Keratinocyte (primary cell): ENCODE measurements around the gene NRF1. TPM values are rescaled to one million over a fixed set of nuclear protein-coding genes. Genes with fewer than 3 reads are reported as not detected.

Experiments
- DNase-seq: peaks from one replicate; pipeline ENCODE4 v3.0.0-alpha.2; 2011; ENCODE audit warnings: low read depth, missing footprints, low spot score
- FAIRE-seq: peaks from 2 replicates; lab custom pipeline; 2011; peaks lifted over from hg19 to GRCh38; lab: Jason Lieb, UNC
- H2AFZ ChIP-seq: 2 replicates; pipeline ENCODE4 v1.6.0; 2012; ENCODE audit warnings: low read length, control low read depth, inconsistent platforms; ENCODE audit not compliant: control insufficient read depth
- H3K27ac ChIP-seq: 2 replicates; pipeline ENCODE4 v1.5.1; 2011; ENCODE audit warnings: low read length; ENCODE audit not compliant: control insufficient read depth, insufficient read depth
- H3K27me3 ChIP-seq: 3 replicates; pipeline ENCODE4 v1.6.0; 2011; ENCODE audit warnings: low read length; ENCODE audit not compliant: control insufficient read depth, insufficient read depth; ENCODE audit errors: extremely low read depth
- H3K36me3 ChIP-seq, 2 experiments: 2 replicates in 1 of 2; 3 replicates in 1 of 2; pipeline ENCODE4 v1.5.1; 2011; ENCODE audit warnings: low read length in 2 of 2, mild to moderate bottlenecking in 1 of 2; ENCODE audit not compliant: control insufficient read depth in 2 of 2, insufficient read depth in 2 of 2; ENCODE audit errors: extremely low read depth in 1 of 2
- H3K4me1 ChIP-seq: 3 replicates; pipeline ENCODE4 v1.5.1; 2011; ENCODE audit warnings: low read length; ENCODE audit not compliant: control insufficient read depth, insufficient read depth; ENCODE audit errors: extremely low read depth
- H3K4me2 ChIP-seq: 3 replicates; pipeline ENCODE4 v1.6.0; 2011; ENCODE audit warnings: low read depth, low read length; ENCODE audit not compliant: control insufficient read depth, insufficient read depth; ENCODE audit errors: extremely low read depth
- H3K4me3 ChIP-seq, 3 experiments: fragments of 200-600 bp in 1 of 3; sonication (generic) in 1 of 3; 2 replicates in 2 of 3; 3 replicates in 1 of 3; pipeline ENCODE4 v1.5.1; 2011 to 2016; ENCODE audit warnings: low read length in 3 of 3, mild to moderate bottlenecking in 3 of 3, control low read depth in 2 of 3, inconsistent platforms in 1 of 3, low read depth in 1 of 3, mixed read lengths in 1 of 3, mixed run types in 1 of 3, moderate library complexity in 1 of 3; ENCODE audit not compliant: control insufficient read depth in 2 of 3, insufficient read depth in 2 of 3; ENCODE audit errors: extremely low read depth in 1 of 3
- H3K79me2 ChIP-seq: 2 replicates; pipeline ENCODE4 v1.6.0; 2012; ENCODE audit warnings: low read length; ENCODE audit not compliant: control insufficient read depth, insufficient read depth
- H3K9ac ChIP-seq: 3 replicates; pipeline ENCODE4 v1.6.0; 2011; ENCODE audit warnings: low read length; ENCODE audit not compliant: control insufficient read depth, insufficient read depth; ENCODE audit errors: extremely low read depth
- H3K9me1 ChIP-seq: 3 replicates; pipeline ENCODE4 v1.6.0; 2011; ENCODE audit warnings: low read length; ENCODE audit not compliant: control insufficient read depth, insufficient read depth; ENCODE audit errors: extremely low read depth
- H3K9me3 ChIP-seq: 2 replicates; pipeline ENCODE4 v1.5.1; 2012; ENCODE audit warnings: low read depth, low read length; ENCODE audit not compliant: control insufficient read depth
- H4K20me1 ChIP-seq: 3 replicates; pipeline ENCODE4 v1.6.0; 2011; ENCODE audit warnings: low read length; ENCODE audit not compliant: control insufficient read depth, insufficient read depth; ENCODE audit errors: extremely low read depth
- CTCF ChIP-seq, 3 experiments: IDR thresholded peaks in 1 of 3; conservative IDR thresholded peaks in 1 of 3; optimal IDR thresholded peaks in 1 of 3; 2 replicates in 2 of 3; 3 replicates in 1 of 3; pipeline versions ENCODE3 to v1.5.1; 2011; ENCODE audit warnings: low read length in 3 of 3, mild to moderate bottlenecking in 3 of 3, moderate library complexity in 2 of 3, control low read depth in 1 of 3, inconsistent platforms in 1 of 3; ENCODE audit not compliant: insufficient read depth in 2 of 3; ENCODE audit errors: extremely low read depth in 1 of 3
- EZH2 ChIP-seq: IDR thresholded peaks from one replicate; pipeline ENCODE4 v1.6.1; 2012; ENCODE audit warnings: inconsistent platforms, mild to moderate bottlenecking, low read length, moderate library complexity
- dilution Hi-C: fragments of 300-500 bp; cut with MboI; formaldehyde crosslinking; loops from one replicate; pipeline ENCODE4 v1.7.0; 2020; ENCODE audit warnings: low sequenced_read_pairs; ENCODE audit not compliant: extremely low pct_ligation_motif_present
- polyA plus RNA-seq, 5 experiments: library from polyadenylated mRNA; depleted of rRNA in 3 of 5; stranded (reverse) in 3 of 5; stranded (forward) in 1 of 5; unstranded in 1 of 5; fragments of >200 nt; gene quantifications; 1 replicate in 1 of 5; 2 replicates in 3 of 5; 3 replicates in 1 of 5; pipeline versions ENCODE4 v1.2.1 to v1.2.3, GENCODE V29; 2011 to 2012; ENCODE audit warnings: missing spikeins in 2 of 5, low read depth in 1 of 5, low replicate concordance in 1 of 5

NRF1 gene
- polyA plus RNA-seq, 1 donor (not counting 4 experiments of a cell fraction or from before 2014, with no cell fraction given) = 12.6 TPM

- Histone ChIP-seq H4K20me1 (peaks cover 8% of the 10 kb centered on the region), H3K27ac (no peak overlapping the region), H3K36me3 (no peaks in the 10 kb centered on the region), H3K9ac (no peak overlapping the region), H3K4me2 (no peak overlapping the region), H2AFZ (no peak overlapping the region), H3K4me1 (peaks cover 13% of the 10 kb centered on the region), H3K9me3 (no peaks in the 10 kb centered on the region), H3K4me3 (no peak overlapping the region), H3K27me3 (peaks cover 57% of the 10 kb centered on the region), H3K9me1 (no peaks in the 10 kb centered on the region), H3K79me2 (no peaks in the 10 kb centered on the region)
- no peak for FAIRE-seq
- dilution Hi-C loops = no loop called here
- TF ChIP-seq CTCF (optimal IDR thresholded peaks at IDR 0.05 in 1 of 3, IDR thresholded peaks at IDR 0.05 in 1 of 3, conservative IDR thresholded peaks at IDR 0.05 in 1 of 3; ENCODE audit: extremely low read depth in 1 of 3, insufficient read depth in 2 of 3, low read length in 3 of 3) (no peak), EZH2 (no peak)
- no peak for DNase-seq
Measured at GRCh38 chr7:129786825-129787563, 175.5 kb downstream of the NRF1 start.

- no peak overlapping the region for H3K4me2 ChIP-seq
- no peak overlapping the region for H3K4me3 ChIP-seq
- no peak overlapping the region for H2AFZ ChIP-seq
- H3K9ac ChIP-seq = no peak overlapping the region
- TF ChIP-seq EZH2 (no peak), CTCF (optimal IDR thresholded peaks at IDR 0.05 in 1 of 3, IDR thresholded peaks at IDR 0.05 in 1 of 3, conservative IDR thresholded peaks at IDR 0.05 in 1 of 3; ENCODE audit: extremely low read depth in 1 of 3, insufficient read depth in 2 of 3, low read length in 3 of 3) (no peak)
- no peaks in the 10 kb centered on the region for H3K36me3 ChIP-seq
- no peak overlapping the region for H3K27ac ChIP-seq
- DNase-seq (no peak), FAIRE-seq (no peak)
- peaks cover 6% of the 10 kb centered on the region for H3K4me1 ChIP-seq
- H4K20me1 ChIP-seq = no peaks in the 10 kb centered on the region
- no peaks in the 10 kb centered on the region for H3K9me1 ChIP-seq
- H3K79me2 ChIP-seq = no peaks in the 10 kb centered on the region
- peaks cover 40% of the 10 kb centered on the region for H3K27me3 ChIP-seq
- dilution Hi-C loops = no loop called here
- no peaks in the 10 kb centered on the region for H3K9me3 ChIP-seq
Measured at GRCh38 chr7:129789000-129789399, 177.5 kb downstream of the NRF1 start.
